ENCODE data around the gene PPY.
"Not testable (repeated sequence)": the region's sequence is repeated elsewhere in the genome, so short reads cannot be mapped to it uniquely, and the experiment has no call there.

DNA sequence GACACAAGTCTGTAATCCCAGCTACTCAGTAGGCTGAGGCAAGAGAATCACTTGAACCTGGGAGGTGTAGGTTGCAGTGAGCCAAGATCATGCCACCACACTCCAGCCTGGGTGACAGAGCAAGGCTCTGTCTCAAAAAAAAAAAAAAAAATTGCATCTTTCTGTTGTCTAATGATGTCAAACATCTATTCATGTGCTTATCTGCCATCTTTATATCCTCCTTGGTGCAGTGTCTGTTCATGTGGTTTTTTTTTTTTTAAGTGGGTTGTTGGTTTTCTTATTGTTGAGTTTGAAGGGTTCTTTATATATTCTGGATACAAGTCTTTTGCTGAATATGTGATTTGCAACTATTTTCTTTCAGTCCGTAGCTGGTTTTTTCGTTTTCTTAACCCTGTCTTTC is 29.2 kb upstream of the PPY start:
- TF ChIP-seq, protein P1, sequence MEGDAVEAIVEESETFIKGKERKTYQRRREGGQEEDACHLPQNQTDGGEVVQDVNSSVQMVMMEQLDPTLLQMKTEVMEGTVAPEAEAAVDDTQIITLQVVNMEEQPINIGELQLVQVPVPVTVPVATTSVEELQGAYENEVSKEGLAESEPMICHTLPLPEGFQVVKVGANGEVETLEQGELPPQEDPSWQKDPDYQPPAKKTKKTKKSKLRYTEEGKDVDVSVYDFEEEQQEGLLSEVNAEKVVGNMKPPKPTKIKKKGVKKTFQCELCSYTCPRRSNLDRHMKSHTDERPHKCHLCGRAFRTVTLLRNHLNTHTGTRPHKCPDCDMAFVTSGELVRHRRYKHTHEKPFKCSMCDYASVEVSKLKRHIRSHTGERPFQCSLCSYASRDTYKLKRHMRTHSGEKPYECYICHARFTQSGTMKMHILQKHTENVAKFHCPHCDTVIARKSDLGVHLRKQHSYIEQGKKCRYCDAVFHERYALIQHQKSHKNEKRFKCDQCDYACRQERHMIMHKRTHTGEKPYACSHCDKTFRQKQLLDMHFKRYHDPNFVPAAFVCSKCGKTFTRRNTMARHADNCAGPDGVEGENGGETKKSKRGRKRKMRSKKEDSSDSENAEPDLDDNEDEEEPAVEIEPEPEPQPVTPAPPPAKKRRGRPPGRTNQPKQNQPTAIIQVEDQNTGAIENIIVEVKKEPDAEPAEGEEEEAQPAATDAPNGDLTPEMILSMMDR (IDR thresholded peaks at IDR 0.05) = not testable (repeated sequence)
- not testable (repeated sequence) for TF ChIP-seq POLR2A, EP300 (IDR thresholded peaks at IDR 0.05)

Data from ovary (tissue), 3 donors.